K562 (cell line): ENCODE measurements around the gene RHO. TPM values are rescaled to one million over a fixed set of nuclear protein-coding genes. Genes with fewer than 3 reads are reported as not detected.
"Not testable (repeated sequence)": the region's sequence is repeated elsewhere in the genome, so short reads cannot be mapped to it uniquely, and the experiment has no call there.

ENCODE experiments used
- ATAC-seq: fragments of 200-7000 bp; cut with Tn5 transposase; 3 replicates; pipeline ENCODE4 v1.9.1; 2020; ENCODE audit warnings: moderate library complexity
- BruUV-seq: library from RNA; stranded (reverse); fragments of 400-500 nt; replicated peaks from 2 replicates; lab custom pipeline; 2021; lab: Mats Ljungman, UMichigan
- CTCF ChIA-PET: fragments of 300-600 bp; formaldehyde crosslinking; extraction: SDS; loops from one replicate; lab custom pipeline; 2021; ENCODE audit warnings: low intra/inter-chr PET ratio; lab: Yijun Ruan, JAX
- POLR2A ChIA-PET: fragments of 300-600, 350-650 bp; sonication (Branson Sonifier 250); formaldehyde crosslinking; extraction: SDS; loops from one replicate; lab custom pipeline; 2021; ENCODE audit warnings: antibody characterized with exemption, inconsistent platforms; lab: Yijun Ruan, JAX
- DNase-seq, 4 experiments: peaks; one replicate each; pipeline versions ENCODE4 v3.0.0 to v3.0.0-alpha.2; 2011 to 2018; ENCODE audit warnings: low spot score in 3 of 4, mixed read lengths in 3 of 4; ENCODE audit errors: extremely low read depth in 1 of 4
- FAIRE-seq: peaks from 2 replicates; lab custom pipeline; 2011; peaks lifted over from hg19 to GRCh38; lab: Jason Lieb, UNC
- H2AFZ ChIP-seq: 2 replicates; pipeline ENCODE4 v1.6.0; 2011; ENCODE audit warnings: low read depth, low read length, control low read depth, inconsistent platforms
- H3K27ac ChIP-seq: fragments of 200-600 bp; 3 replicates; pipeline ENCODE4 v1.8.0; 2011; ENCODE audit warnings: low read depth, mild to moderate bottlenecking, control low read depth, inconsistent platforms, low read length, moderate library complexity, mixed read lengths; ENCODE audit errors: extremely low read depth
- H3K27me3 ChIP-seq, 2 experiments: fragments of 300-600 bp in 1 of 2; 2 replicates in 1 of 2; 3 replicates in 1 of 2; pipeline versions ENCODE4 v1.6.0 to v1.8.0; 2011; ENCODE audit warnings: inconsistent platforms in 2 of 2, low read length in 2 of 2, mild to moderate bottlenecking in 1 of 2, mixed read lengths in 1 of 2, moderate library complexity in 1 of 2; ENCODE audit not compliant: control insufficient read depth in 2 of 2, insufficient read depth in 2 of 2
- H3K36me3 ChIP-seq: fragments of 300-600 bp; 3 replicates; pipeline ENCODE4 v1.8.0; 2011; ENCODE audit warnings: mild to moderate bottlenecking, low read length, inconsistent platforms; ENCODE audit not compliant: control insufficient read depth, insufficient read depth
- H3K4me1 ChIP-seq, 2 experiments: fragments of 200-600 bp in 1 of 2; replicated peaks in 1 of 2; 2 replicates in 1 of 2; 3 replicates in 1 of 2; pipeline versions ENCODE4 v1.5.1 to v1.8.0; 2011; ENCODE audit warnings: inconsistent platforms in 2 of 2, low read length in 2 of 2, mild to moderate bottlenecking in 1 of 2, mixed read lengths in 1 of 2, moderate library complexity in 1 of 2; ENCODE audit not compliant: control insufficient read depth in 2 of 2, insufficient read depth in 2 of 2
- H3K4me2 ChIP-seq: 2 replicates; pipeline ENCODE4 v1.6.1; 2011; ENCODE audit warnings: low read length, control low read depth, inconsistent platforms, mixed read lengths; ENCODE audit not compliant: insufficient read depth
- H3K4me3 ChIP-seq: fragments of 200-600 bp; sonication (generic), shearing (Covaris generic); 2 replicates; pipeline ENCODE4 v1.5.1; 2016; ENCODE audit warnings: control low read depth, inconsistent platforms
- H3K79me2 ChIP-seq: fragments of 200-600 bp; 3 replicates; pipeline ENCODE4 v1.8.0; 2011; ENCODE audit warnings: low read length, inconsistent platforms; ENCODE audit not compliant: control insufficient read depth, insufficient read depth
- H3K9ac ChIP-seq, 2 experiments: 2 replicates each; pipeline versions ENCODE4 v1.6.0 to v1.6.1; 2011; ENCODE audit warnings: low read depth in 2 of 2, low read length in 2 of 2, control low read depth in 1 of 2, inconsistent platforms in 1 of 2, mild to moderate bottlenecking in 1 of 2, mixed read lengths in 1 of 2; ENCODE audit not compliant: insufficient read depth in 1 of 2
- H3K9me1 ChIP-seq: one replicate; pipeline ENCODE4 v1.6.0; 2011; ENCODE audit warnings: inconsistent platforms, mild to moderate bottlenecking, low read length, moderate library complexity; ENCODE audit not compliant: control insufficient read depth, insufficient read depth
- H3K9me3 ChIP-seq: replicated peaks from 2 replicates; pipeline ENCODE4 v1.5.1; 2011; ENCODE audit warnings: low read depth, low read length, inconsistent platforms; ENCODE audit not compliant: control insufficient read depth, insufficient read depth
- H4K20me1 ChIP-seq: replicated peaks from 2 replicates; pipeline ENCODE4 v1.6.1; 2011; ENCODE audit warnings: low read length, inconsistent platforms, mixed read lengths; ENCODE audit not compliant: control insufficient read depth, insufficient read depth
- WGBS: fragments of 100-300 bp; shearing (Covaris generic); methylation state at CpG from one replicate; pipeline ENCODE4 v1.1.6; 2016; ENCODE audit warnings: low coverage, mixed read lengths; ENCODE audit not compliant: insufficient coverage; ENCODE audit errors: missing lambda C conversion rate; 5-methylcytosine and 5-hydroxymethylcytosine counted together
- in situ Hi-C: fragments of 300-500 bp; cut with MboI; formaldehyde crosslinking; loops from 4 replicates; pipeline ENCODE4 v1.15.0; 2018; ENCODE audit warnings: inconsistent platforms, mixed read lengths
- intact Hi-C: fragments of 100-400 bp; cut with micrococcal nuclease; formaldehyde crosslinking; loops from 2 replicates; pipeline ENCODE4 v1.14.2; 2022
- polyA plus RNA-seq, 8 experiments: library from polyadenylated mRNA; depleted of rRNA in 4 of 8; stranded (reverse) in 5 of 8; unstranded in 3 of 8; fragments of >200 nt; fragmentation: Nextera tagmentation in 2 of 8; fragmentation: Illumina TruSeq in 1 of 8; extraction: Ambion mirVana in 2 of 8; extraction: Trizol in 1 of 8; gene quantifications; 2 replicates each; pipeline versions ENCODE4 v1.2.1 to v1.2.3, GENCODE V29; 2011 to 2014; ENCODE audit warnings: inconsistent platforms in 1 of 8, missing spikeins in 1 of 8
- total RNA-seq, 7 experiments: library from RNA; depleted of rRNA in 6 of 7; stranded (reverse); fragments of >200 nt in 6 of 7; fragmentation: Illumina TruSeq in 2 of 7; extraction: Trizol in 2 of 7; gene quantifications; 2 replicates each; pipeline versions ENCODE4 v1.2.1 to v1.2.3, GENCODE V29; 2011 to 2021; ENCODE audit warnings: low replicate concordance in 1 of 7

Gene RHO
- total and polyA plus RNA-seq, 9 of the 15 experiments (the other 6 are each of a cell fraction or from before 2014, with no cell fraction given) = not detected

DNA sequence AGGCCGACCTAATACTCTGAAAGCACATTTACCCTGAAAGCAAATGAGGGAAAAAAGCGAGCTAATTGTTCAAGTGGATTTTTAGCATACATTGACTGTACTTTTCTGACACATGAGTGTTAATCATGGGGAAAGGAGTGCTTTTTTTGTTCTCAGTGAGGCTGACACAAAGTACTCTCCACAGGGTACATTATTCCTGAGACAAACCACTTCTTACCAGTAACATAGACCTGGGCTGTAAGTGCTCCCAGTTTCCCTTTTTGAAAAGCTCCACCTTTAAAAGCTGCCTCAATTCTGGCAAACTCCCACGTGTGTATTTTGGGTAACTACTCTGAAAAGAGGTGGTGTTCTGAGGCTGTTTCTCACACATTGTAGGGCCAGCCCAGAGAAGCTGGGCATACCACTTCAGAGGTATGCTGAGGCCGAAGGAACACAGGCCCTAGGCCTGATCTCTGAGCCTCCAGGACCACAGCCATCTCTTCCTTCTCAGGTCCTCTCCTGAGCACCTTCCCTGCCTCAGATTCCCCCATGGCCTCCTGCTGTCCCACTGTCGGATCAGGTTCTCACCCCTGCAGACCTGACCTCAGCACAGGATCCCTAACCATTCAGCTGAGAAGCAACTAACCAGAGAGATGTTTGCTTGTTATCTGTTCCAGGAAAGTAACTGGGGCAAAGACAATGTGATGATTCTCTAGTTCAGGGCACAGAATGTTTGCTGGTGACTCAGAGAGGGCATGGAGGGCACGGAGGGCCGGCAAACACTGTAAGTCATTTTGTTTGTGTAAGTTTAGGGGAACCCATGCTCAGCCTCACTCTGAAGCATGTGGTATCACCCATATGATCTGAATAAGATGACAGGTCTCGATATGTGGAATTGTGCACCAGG, 29.6 kb upstream of the RHO start:
- CTCF ChIA-PET, FAIRE-seq, H4K20me1 ChIP-seq, ATAC-seq, H3K9me1 ChIP-seq, H3K9ac ChIP-seq, POLR2A ChIA-PET, H2AFZ ChIP-seq, DNase-seq, BruUV-seq, H3K27me3 ChIP-seq, H3K9me3 ChIP-seq, H3K36me3 ChIP-seq, H3K27ac ChIP-seq, H3K4me3 ChIP-seq, H3K79me2 ChIP-seq, H3K4me2 ChIP-seq, H3K4me1 ChIP-seq: not testable (repeated sequence)
- in situ Hi-C loops = loop anchor here (10.0 kb wide), 1 partner anchor 436 kb away; no protein-coding TSS in a partner anchor
- intact Hi-C loops = loop anchor here (10.0 kb wide), 1 partner anchor 436 kb away; no protein-coding TSS in a partner anchor
- 82% methylated on average over 3 of the region's 8 CpGs for WGBS

DNA sequence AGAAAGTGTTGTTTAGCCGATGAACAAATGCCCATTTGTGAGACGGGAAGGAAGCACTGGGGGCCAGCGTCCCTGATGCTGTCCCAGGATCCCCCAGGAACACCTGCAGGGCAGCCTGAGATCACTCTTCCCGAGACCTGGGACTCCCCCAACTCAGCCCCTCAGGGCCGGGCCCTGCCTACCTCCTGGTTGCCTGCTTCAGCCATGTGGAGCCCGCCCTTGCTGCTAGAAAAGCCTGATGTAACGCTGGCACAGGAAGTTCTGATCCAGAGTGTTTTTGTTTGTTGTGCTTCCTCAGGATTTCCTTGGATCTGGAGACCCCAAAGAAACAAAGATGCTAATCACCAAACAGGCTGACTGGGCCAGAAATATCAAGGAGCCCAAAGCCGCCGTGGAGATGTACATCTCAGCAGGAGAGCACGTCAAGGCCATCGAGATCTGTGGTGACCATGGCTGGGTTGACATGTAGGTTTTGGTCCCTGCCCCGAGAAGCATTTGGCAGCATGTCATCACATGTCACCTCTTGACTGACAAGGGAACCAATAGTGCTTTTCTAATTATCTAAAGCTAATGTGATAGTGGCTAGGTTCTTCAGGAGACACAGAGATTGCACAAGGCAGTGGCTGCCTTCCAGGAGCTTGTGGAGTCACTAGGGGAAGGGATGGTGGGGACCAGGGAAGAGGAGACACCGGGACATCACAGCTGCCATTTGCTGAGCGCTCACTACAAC, 28.7 kb upstream of the RHO start:
- H3K9me1 ChIP-seq, BruUV-seq, H3K27ac ChIP-seq, H4K20me1 ChIP-seq, H3K27me3 ChIP-seq, H2AFZ ChIP-seq, ATAC-seq, H3K79me2 ChIP-seq, DNase-seq, FAIRE-seq, H3K4me3 ChIP-seq, H3K9ac ChIP-seq, H3K9me3 ChIP-seq, H3K4me1 ChIP-seq, H3K4me2 ChIP-seq, CTCF ChIA-PET, H3K36me3 ChIP-seq: not testable (repeated sequence)
- in situ Hi-C loops (loop anchor here (10.0 kb wide), 1 partner anchor 435 kb away; no protein-coding TSS in a partner anchor), intact Hi-C loops (loop anchor here (10.0 kb wide), 1 partner anchor 435 kb away; no protein-coding TSS in a partner anchor)
- 72% methylated on average over 4 of the region's 14 CpGs for WGBS
- POLR2A ChIA-PET = interaction anchor here (0.7 kb wide), 1 partner anchor 17 kb away, joined by 3 read pairs; no protein-coding TSS in a partner anchor
